Measurements from ENCODE around the gene IL1RAPL2. TPM values are rescaled to one million over a fixed set of nuclear protein-coding genes. Genes with fewer than 3 reads are reported as not detected.

The IL1RAPL2 gene
- total and polyA plus RNA-seq, 10 of the 15 experiments (the other 5 are each of a cell fraction or from before 2014, with no cell fraction given), result 0.19 TPM; not detected in 9

GRCh38 chrX:105744291-105744690 is 1178.3 kb downstream of the IL1RAPL2 start (continued):
- no peak for TF ChIP-seq ZNF207 (IDR thresholded peaks at IDR 0.05; ENCODE audit: borderline replicate concordance)

- ATAC-seq, result no peak
- no TSS peak for BruUV-seq (replicated peaks)
- ChIA-PET CTCF (interaction anchor here (0.6 kb wide), 1 partner anchor 39 kb away, joined by 3 read pairs; no protein-coding TSS in a partner anchor), RAD21 (ENCODE audit: unreplicated experiment) (no interaction called here), POLR2A (no interaction called here), SMC1A (ENCODE audit: uncharacterized antibody, unreplicated experiment) (no interaction called here)
- Histone ChIP-seq H3K4me3 (no peak overlapping the region), H3K36me3 (ENCODE audit: control insufficient read depth in 2 of 2, insufficient read depth in 2 of 2, low read length in 1 of 2) (no peaks in the 10 kb centered on the region), H3K9ac (ENCODE audit: control insufficient read depth, insufficient read depth, low read length) (no peak overlapping the region), H4K20me1 (ENCODE audit: control insufficient read depth, insufficient read depth) (no peaks in the 10 kb centered on the region), H3K4me1 (ENCODE audit: control insufficient read depth, insufficient read depth, low read length) (no peaks in the 10 kb centered on the region), H3K27ac (ENCODE audit: control insufficient read depth, insufficient read depth) (no peak overlapping the region), H2AFZ (ENCODE audit: control insufficient read depth, low read depth, low read length) (no peak overlapping the region), H3K27me3 (replicated peaks in 1 of 2; ENCODE audit: control insufficient read depth in 2 of 2, insufficient read depth in 2 of 2, low read length in 1 of 2) (no peaks in the 10 kb centered on the region), H3K9me3 (replicated peaks; ENCODE audit: control insufficient read depth, insufficient read depth, low read length) (no peaks in the 10 kb centered on the region), H3K79me2 (ENCODE audit: control insufficient read depth, insufficient read depth, low read length) (no peaks in the 10 kb centered on the region), H3K4me2 (ENCODE audit: control insufficient read depth, insufficient read depth) (no peak overlapping the region)
- in situ Hi-C loops (cut with MboI) (no loop called here), intact Hi-C loops (cut with micrococcal nuclease; ENCODE audit: unreplicated experiment) (no loop called here)
- DNase-seq (ENCODE audit: low read depth, low spot score), result no peak
- FAIRE-seq, result no peak
- WGBS (ENCODE audit: insufficient coverage, insufficient replicate concordance, low lambda C conversion rate, missing lambda C conversion rate), result 11% methylated on average over 2 of the region's 2 CpGs
- TF ChIP-seq ZZZ3 (IDR thresholded peaks at IDR 0.05; ENCODE audit: control insufficient read depth, insufficient read length, low read depth) (no peak), SUPT20H (IDR thresholded peaks at IDR 0.05; ENCODE audit: borderline replicate concordance, control insufficient read depth, low read depth, low read length) (no peak), SIX5 (IDR thresholded peaks at IDR 0.05; ENCODE audit: low read depth, low read length, severe bottlenecking) (no peak), DPF2 (IDR thresholded peaks at IDR 0.05) (no peak), RELB (IDR thresholded peaks at IDR 0.05; ENCODE audit: low read depth) (no peak), ZBED1 (IDR thresholded peaks at IDR 0.05; ENCODE audit: borderline replicate concordance) (no peak), SMAD5 (IDR thresholded peaks at IDR 0.05; ENCODE audit: low read depth) (no peak), RUNX3 (IDR thresholded peaks at IDR 0.05; ENCODE audit: low read length) (no peak), BHLHE40 (IDR thresholded peaks at IDR 0.05; ENCODE audit: borderline replicate concordance in 1 of 2, low read depth in 2 of 2, low read length in 1 of 2) (no peak), CEBPZ (IDR thresholded peaks at IDR 0.05; ENCODE audit: low read depth, low read length) (no peak), CREM (IDR thresholded peaks at IDR 0.05; ENCODE audit: low read depth) (no peak), BCL11A (IDR thresholded peaks at IDR 0.05; ENCODE audit: low read depth, low read length) (no peak), ZNF687 (IDR thresholded peaks at IDR 0.05) (no peak), ATF3 (IDR thresholded peaks at IDR 0.05; ENCODE audit: borderline replicate concordance, extremely low read depth, low read depth, low read length) (no peak)
Observed at GRCh38 chrX:105744946-105745345, 1178.9 kb downstream of the IL1RAPL2 start.
